NB4 (cell line): ENCODE results near the gene R3HDM1.

Source experiments
- MYC ChIP-seq: IDR thresholded peaks from 2 replicates; pipeline ENCODE4 v1.6.1; 2011; ENCODE audit warnings: low read depth, low read length
- TF ChIP-seq, protein P1 (sequence below): IDR thresholded peaks from one replicate; pipeline ENCODE4 v1.5.1; 2012; ENCODE audit warnings: low read depth, low read length

DNA sequence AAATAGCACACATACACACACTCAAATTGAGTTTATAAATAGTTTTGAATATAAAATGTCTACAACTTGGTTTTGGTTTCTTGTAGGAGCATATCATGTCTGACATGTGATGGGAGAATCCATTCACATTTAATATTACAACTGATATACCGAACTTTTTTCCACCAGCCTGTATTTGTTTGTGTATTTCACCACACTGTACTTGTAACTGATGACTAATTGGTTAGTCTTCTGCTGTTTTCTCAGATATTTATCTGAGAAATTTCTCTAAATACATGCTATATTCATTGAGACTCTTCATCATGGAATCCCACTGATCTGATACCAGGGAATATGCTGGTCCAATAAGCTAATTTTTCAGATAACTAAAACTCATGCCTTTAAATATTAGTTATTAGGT, 154.1 kb downstream of the R3HDM1 start:
- TF ChIP-seq, protein P1, sequence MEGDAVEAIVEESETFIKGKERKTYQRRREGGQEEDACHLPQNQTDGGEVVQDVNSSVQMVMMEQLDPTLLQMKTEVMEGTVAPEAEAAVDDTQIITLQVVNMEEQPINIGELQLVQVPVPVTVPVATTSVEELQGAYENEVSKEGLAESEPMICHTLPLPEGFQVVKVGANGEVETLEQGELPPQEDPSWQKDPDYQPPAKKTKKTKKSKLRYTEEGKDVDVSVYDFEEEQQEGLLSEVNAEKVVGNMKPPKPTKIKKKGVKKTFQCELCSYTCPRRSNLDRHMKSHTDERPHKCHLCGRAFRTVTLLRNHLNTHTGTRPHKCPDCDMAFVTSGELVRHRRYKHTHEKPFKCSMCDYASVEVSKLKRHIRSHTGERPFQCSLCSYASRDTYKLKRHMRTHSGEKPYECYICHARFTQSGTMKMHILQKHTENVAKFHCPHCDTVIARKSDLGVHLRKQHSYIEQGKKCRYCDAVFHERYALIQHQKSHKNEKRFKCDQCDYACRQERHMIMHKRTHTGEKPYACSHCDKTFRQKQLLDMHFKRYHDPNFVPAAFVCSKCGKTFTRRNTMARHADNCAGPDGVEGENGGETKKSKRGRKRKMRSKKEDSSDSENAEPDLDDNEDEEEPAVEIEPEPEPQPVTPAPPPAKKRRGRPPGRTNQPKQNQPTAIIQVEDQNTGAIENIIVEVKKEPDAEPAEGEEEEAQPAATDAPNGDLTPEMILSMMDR = no peak
- TF ChIP-seq MYC = no peak
